SK-N-SH (cell line): Measurements from ENCODE around the gene FDXR. TPM values are rescaled to one million over a fixed set of nuclear protein-coding genes. Genes with fewer than 3 reads are reported as not detected.

Experiments
- CTCF ChIA-PET: fragments of 300-600, 350-600 bp; formaldehyde crosslinking; extraction: SDS; loops from one replicate; lab custom pipeline; 2021; lab: Yijun Ruan, JAX
- POLR2A ChIA-PET: fragments of 350-600 bp; sonication (Branson Sonifier 250); formaldehyde crosslinking; extraction: SDS; loops from one replicate; lab custom pipeline; 2020; ENCODE audit warnings: antibody characterized with exemption, inconsistent platforms; lab: Yijun Ruan, JAX
- DNase-seq: peaks from one replicate; pipeline ENCODE4 v3.0.0; 2012
- H2AFZ ChIP-seq: fragments of 200-600 bp; sonication (generic); 2 replicates; pipeline ENCODE4 v1.8.1; 2016; ENCODE audit warnings: antibody characterized with exemption, mild to moderate bottlenecking, low read depth
- H3F3A ChIP-seq: fragments of 200-600 bp; sonication (generic); replicated peaks from 2 replicates; pipeline ENCODE3; 2016; ENCODE audit warnings: antibody characterized with exemption, mild to moderate bottlenecking; ENCODE audit not compliant: insufficient read depth
- H3K27ac ChIP-seq, 2 experiments: fragments of 200-500 bp in 1 of 2; fragments of 200-600 bp in 1 of 2; sonication (Bioruptor generic) in 1 of 2; sonication (generic), shearing (Covaris generic) in 1 of 2; 2 replicates each; pipeline versions ENCODE4 v1.5.1 to v1.6.1; 2014 to 2016; ENCODE audit warnings: low read depth in 2 of 2, inconsistent platforms in 1 of 2, low read length in 1 of 2, mild to moderate bottlenecking in 1 of 2, mixed read lengths in 1 of 2
- H3K27me3 ChIP-seq: fragments of 200-600 bp; sonication (generic), shearing (Covaris generic); 2 replicates; pipeline ENCODE4 v1.6.1; 2016; ENCODE audit warnings: mixed run types; ENCODE audit not compliant: insufficient read depth
- H3K36me3 ChIP-seq, 2 experiments: fragments of 200-500 bp in 1 of 2; fragments of 200-600 bp in 1 of 2; sonication (Bioruptor generic) in 1 of 2; sonication (generic) in 1 of 2; replicated peaks in 1 of 2; 2 replicates each; pipeline versions ENCODE3 to v1.5.1; 2014 to 2016; ENCODE audit warnings: low read length in 1 of 2, mild to moderate bottlenecking in 1 of 2; ENCODE audit not compliant: insufficient read depth in 2 of 2, control insufficient read depth in 1 of 2
- H3K4me1 ChIP-seq, 2 experiments: fragments of 200-500 bp in 1 of 2; fragments of 200-600 bp in 1 of 2; sonication (Bioruptor generic) in 1 of 2; sonication (generic), shearing (Covaris generic) in 1 of 2; 2 replicates each; pipeline versions ENCODE4 v1.5.1 to v1.6.1; 2014 to 2016; ENCODE audit warnings: low read depth in 1 of 2, low read length in 1 of 2, mixed run types in 1 of 2; ENCODE audit not compliant: insufficient read depth in 2 of 2, control insufficient read depth in 1 of 2
- H3K4me2 ChIP-seq: fragments of 200-600 bp; sonication (generic), shearing (Covaris generic); 2 replicates; pipeline ENCODE4 v1.6.1; 2017; ENCODE audit warnings: mixed run types
- H3K4me3 ChIP-seq, 2 experiments: fragments of 200-500 bp in 1 of 2; fragments of 200-600 bp in 1 of 2; sonication (Bioruptor generic) in 1 of 2; sonication (generic), shearing (Covaris generic) in 1 of 2; 2 replicates each; pipeline versions ENCODE4 v1.5.1 to v1.8.1; 2014 to 2016; ENCODE audit warnings: low read depth in 2 of 2, inconsistent platforms in 1 of 2, low read length in 1 of 2, mild to moderate bottlenecking in 1 of 2, mixed read lengths in 1 of 2, moderate library complexity in 1 of 2
- H3K79me2 ChIP-seq: fragments of 200-600 bp; sonication (generic); 2 replicates; pipeline ENCODE4 v1.8.1; 2017; ENCODE audit warnings: mild to moderate bottlenecking; ENCODE audit not compliant: insufficient read depth
- H3K9ac ChIP-seq: fragments of 200-600 bp; sonication (generic); 2 replicates; pipeline ENCODE4 v1.6.1; 2017; ENCODE audit warnings: mixed run types
- H3K9me2 ChIP-seq: fragments of 200-600 bp; sonication (generic); 2 replicates; pipeline ENCODE4 v1.6.1; 2017; ENCODE audit warnings: mixed run types
- H3K9me3 ChIP-seq: fragments of 200-600 bp; sonication (generic); 2 replicates; pipeline ENCODE4 v1.6.1; 2017; ENCODE audit warnings: mixed run types, mild to moderate bottlenecking, moderate library complexity
- H4K20me1 ChIP-seq: fragments of 200-600 bp; sonication (generic); 2 replicates; pipeline ENCODE4 v1.6.1; 2017; ENCODE audit warnings: mild to moderate bottlenecking, mixed run types; ENCODE audit not compliant: insufficient read depth
- EZH2phosphoT487 ChIP-seq: fragments of 200-600 bp; sonication (generic); IDR thresholded peaks from 2 replicates; pipeline ENCODE4 v1.6.1; 2017; ENCODE audit warnings: low read depth, mixed run types, mild to moderate bottlenecking, antibody characterized with exemption, moderate library complexity, borderline replicate concordance
- FOXM1 ChIP-seq: IDR thresholded peaks from 2 replicates; pipeline ENCODE4 v1.4.0; 2012; ENCODE audit warnings: low read depth, mild to moderate bottlenecking
- GABPA ChIP-seq: IDR thresholded peaks from 2 replicates; pipeline ENCODE4 v1.4.0; 2012; ENCODE audit warnings: low read depth, mild to moderate bottlenecking
- JUND ChIP-seq: IDR thresholded peaks from 2 replicates; pipeline ENCODE4 v1.4.0; 2012
- MEF2A ChIP-seq: IDR thresholded peaks from 2 replicates; pipeline ENCODE4 v1.4.0; 2012; ENCODE audit warnings: low read depth, borderline replicate concordance
- MXI1 ChIP-seq: IDR thresholded peaks from 2 replicates; pipeline ENCODE4 v1.6.1; 2012; ENCODE audit warnings: mild to moderate bottlenecking, low read depth, low read length, improper control_type of control experiment
- NFIC ChIP-seq: IDR thresholded peaks from 2 replicates; pipeline ENCODE4 v1.4.0; 2012; ENCODE audit warnings: borderline replicate concordance
- NRF1 ChIP-seq: IDR thresholded peaks from 2 replicates; pipeline ENCODE4 v1.6.1; 2012; ENCODE audit warnings: low read depth, mild to moderate bottlenecking, low read length
- RAD21 ChIP-seq: IDR thresholded peaks from 2 replicates; pipeline ENCODE4 v1.6.1; 2012; ENCODE audit warnings: mild to moderate bottlenecking, low read length
- REST ChIP-seq: IDR thresholded peaks from 2 replicates; pipeline ENCODE4 v1.6.1; 2012; ENCODE audit warnings: mild to moderate bottlenecking, low read depth, low read length, moderate library complexity
- TAF1 ChIP-seq: IDR thresholded peaks from 2 replicates; pipeline ENCODE4 v1.6.1; 2012; ENCODE audit warnings: low read depth, mild to moderate bottlenecking, low read length, moderate library complexity, borderline replicate concordance
- TEAD4 ChIP-seq: IDR thresholded peaks from 2 replicates; pipeline ENCODE4 v1.4.0; 2012; ENCODE audit warnings: mild to moderate bottlenecking, borderline replicate concordance; ENCODE audit not compliant: insufficient read depth
- USF2 ChIP-seq: fragments of 150-350 bp; IDR thresholded peaks from 2 replicates; pipeline ENCODE4 v1.6.1; 2017; ENCODE audit warnings: antibody characterized with exemption, low read length, low read depth, borderline replicate concordance
- YY1 ChIP-seq: IDR thresholded peaks from 2 replicates; pipeline ENCODE4 v1.4.0; 2012; ENCODE audit warnings: low read depth, mild to moderate bottlenecking
- whole genome bisulfite sequencing: methylation state at CpG from one replicate; pipeline ENCODE4 v1.1.6; 2017; ENCODE audit warnings: low lambda C conversion rate; 5-methylcytosine and 5-hydroxymethylcytosine counted together
- polyA plus RNA-seq, 3 experiments: library from polyadenylated mRNA; depleted of rRNA; stranded (reverse); fragments of >200 nt; gene quantifications; 2 replicates each; pipeline ENCODE4 v1.2.3, GENCODE V29; 2012
- TF ChIP-seq, protein P1 (sequence below): IDR thresholded peaks from 2 replicates; pipeline ENCODE4 v1.4.0; 2012; ENCODE audit warnings: low read depth, borderline replicate concordance
- TF ChIP-seq, protein P2 (sequence below): IDR thresholded peaks from 2 replicates; pipeline ENCODE4 v1.4.0; 2012; ENCODE audit warnings: low read depth
- TF ChIP-seq, protein P3 (sequence below): IDR thresholded peaks from 2 replicates; pipeline ENCODE4; 2012

Gene FDXR
- polyA plus RNA-seq, 1 of the 3 experiments (the other 2 are of a cell fraction) = 86.7 TPM

- Histone ChIP-seq H3K9me3 (no peaks in the 10 kb centered on the region), H3K4me3 (no peak overlapping the region), H3K27ac (no peak overlapping the region), H3K79me2 (no peaks in the 10 kb centered on the region), H3K4me1 (peaks cover 0 to 12% of the 10 kb centered on the region in 2 experiments; a peak in 2 of 4 replicates), H3K9ac (no peak overlapping the region), H3K36me3 (peaks cover 10 to 28% of the 10 kb centered on the region in 2 experiments), H4K20me1 (peaks cover 28% of the 10 kb centered on the region), H3K4me2 (no peak overlapping the region), H2AFZ (no peak overlapping the region)
- POLR2A ChIA-PET = interaction anchor here (3.8 kb wide), 1 partner anchor 9 kb away, joined by 14 read pairs; the partner anchor contains the start of gene FDXR
- 93% methylated on average over 25 of the region's 25 CpGs for WGBS
- no peak for DNase-seq
- TF ChIP-seq, protein P1, sequence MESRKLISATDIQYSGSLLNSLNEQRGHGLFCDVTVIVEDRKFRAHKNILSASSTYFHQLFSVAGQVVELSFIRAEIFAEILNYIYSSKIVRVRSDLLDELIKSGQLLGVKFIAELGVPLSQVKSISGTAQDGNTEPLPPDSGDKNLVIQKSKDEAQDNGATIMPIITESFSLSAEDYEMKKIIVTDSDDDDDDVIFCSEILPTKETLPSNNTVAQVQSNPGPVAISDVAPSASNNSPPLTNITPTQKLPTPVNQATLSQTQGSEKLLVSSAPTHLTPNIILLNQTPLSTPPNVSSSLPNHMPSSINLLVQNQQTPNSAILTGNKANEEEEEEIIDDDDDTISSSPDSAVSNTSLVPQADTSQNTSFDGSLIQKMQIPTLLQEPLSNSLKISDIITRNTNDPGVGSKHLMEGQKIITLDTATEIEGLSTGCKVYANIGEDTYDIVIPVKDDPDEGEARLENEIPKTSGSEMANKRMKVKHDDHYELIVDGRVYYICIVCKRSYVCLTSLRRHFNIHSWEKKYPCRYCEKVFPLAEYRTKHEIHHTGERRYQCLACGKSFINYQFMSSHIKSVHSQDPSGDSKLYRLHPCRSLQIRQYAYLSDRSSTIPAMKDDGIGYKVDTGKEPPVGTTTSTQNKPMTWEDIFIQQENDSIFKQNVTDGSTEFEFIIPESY = no peak
- TF ChIP-seq REST = no peak
- no peak for TF ChIP-seq MXI1
- no peak for TF ChIP-seq USF2
- no peak for TF ChIP-seq NFIC
- no peak for TF ChIP-seq TEAD4
- TF ChIP-seq RAD21 = no peak
- TF ChIP-seq NRF1 = no peak
- TF ChIP-seq TAF1 = no peak
- no peak for TF ChIP-seq EZH2phosphoT487
- no peak for TF ChIP-seq GABPA
- TF ChIP-seq, protein P2, sequence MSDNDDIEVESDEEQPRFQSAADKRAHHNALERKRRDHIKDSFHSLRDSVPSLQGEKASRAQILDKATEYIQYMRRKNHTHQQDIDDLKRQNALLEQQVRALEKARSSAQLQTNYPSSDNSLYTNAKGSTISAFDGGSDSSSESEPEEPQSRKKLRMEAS = no peak
- TF ChIP-seq MEF2A = no peak
- TF ChIP-seq FOXM1 = no peak
- TF ChIP-seq YY1 = no peak
- TF ChIP-seq, protein P3, sequence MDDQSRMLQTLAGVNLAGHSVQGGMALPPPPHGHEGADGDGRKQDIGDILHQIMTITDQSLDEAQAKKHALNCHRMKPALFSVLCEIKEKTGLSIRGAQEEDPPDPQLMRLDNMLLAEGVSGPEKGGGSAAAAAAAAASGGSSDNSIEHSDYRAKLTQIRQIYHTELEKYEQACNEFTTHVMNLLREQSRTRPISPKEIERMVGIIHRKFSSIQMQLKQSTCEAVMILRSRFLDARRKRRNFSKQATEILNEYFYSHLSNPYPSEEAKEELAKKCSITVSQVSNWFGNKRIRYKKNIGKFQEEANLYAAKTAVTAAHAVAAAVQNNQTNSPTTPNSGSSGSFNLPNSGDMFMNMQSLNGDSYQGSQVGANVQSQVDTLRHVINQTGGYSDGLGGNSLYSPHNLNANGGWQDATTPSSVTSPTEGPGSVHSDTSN = no peak
- no peak for TF ChIP-seq JUND
- TF ChIP-seq, all 33 proteins: peak for 0
- CTCF ChIA-PET = interaction anchor here (0.6 to 98.1 kb wide), 22 partner anchors 4 to 241 kb away, joined by 3 to 3869 read pairs (median 8); partner anchors contain the start of genes FADS6, FDXR, GRIN2C and NAT9
- Histone ChIP-seq H3K27me3 (peaks cover 29% of the 10 kb centered on the region), H3F3A (peaks cover 6% of the 10 kb centered on the region), H3K9me2 (no peaks in the 10 kb centered on the region)
Observed at GRCh38 chr17:74863420-74864296, 9.1 kb downstream of the FDXR start.
